K562 (cell line): ENCODE data around the gene CXCL5. TPM values are rescaled to one million over a fixed set of nuclear protein-coding genes. Genes with fewer than 3 reads are reported as not detected.

ENCODE experiments used
- ATAC-seq: fragments of 200-7000 bp; cut with Tn5 transposase; 3 replicates; pipeline ENCODE4 v1.9.1; 2020; ENCODE audit warnings: moderate library complexity
- BruUV-seq: library from RNA; stranded (reverse); fragments of 400-500 nt; replicated peaks from 2 replicates; lab custom pipeline; 2021; lab: Mats Ljungman, UMichigan
- CTCF ChIA-PET: fragments of 300-600 bp; formaldehyde crosslinking; extraction: SDS; loops from one replicate; lab custom pipeline; 2021; ENCODE audit warnings: low intra/inter-chr PET ratio; lab: Yijun Ruan, JAX
- POLR2A ChIA-PET: fragments of 300-600, 350-650 bp; sonication (Branson Sonifier 250); formaldehyde crosslinking; extraction: SDS; loops from one replicate; lab custom pipeline; 2021; ENCODE audit warnings: antibody characterized with exemption, inconsistent platforms; lab: Yijun Ruan, JAX
- DNase-seq, 4 experiments: peaks; one replicate each; pipeline versions ENCODE4 v3.0.0 to v3.0.0-alpha.2; 2011 to 2018; ENCODE audit warnings: low spot score in 3 of 4, mixed read lengths in 3 of 4; ENCODE audit errors: extremely low read depth in 1 of 4
- FAIRE-seq: peaks from 2 replicates; lab custom pipeline; 2011; peaks lifted over from hg19 to GRCh38; lab: Jason Lieb, UNC
- H2AFZ ChIP-seq: 2 replicates; pipeline ENCODE4 v1.6.0; 2011; ENCODE audit warnings: low read depth, low read length, control low read depth, inconsistent platforms
- H3K27ac ChIP-seq: fragments of 200-600 bp; 3 replicates; pipeline ENCODE4 v1.8.0; 2011; ENCODE audit warnings: low read depth, mild to moderate bottlenecking, control low read depth, inconsistent platforms, low read length, moderate library complexity, mixed read lengths; ENCODE audit errors: extremely low read depth
- H3K27me3 ChIP-seq, 2 experiments: fragments of 300-600 bp in 1 of 2; 2 replicates in 1 of 2; 3 replicates in 1 of 2; pipeline versions ENCODE4 v1.6.0 to v1.8.0; 2011; ENCODE audit warnings: inconsistent platforms in 2 of 2, low read length in 2 of 2, mild to moderate bottlenecking in 1 of 2, mixed read lengths in 1 of 2, moderate library complexity in 1 of 2; ENCODE audit not compliant: control insufficient read depth in 2 of 2, insufficient read depth in 2 of 2
- H3K36me3 ChIP-seq: fragments of 300-600 bp; 3 replicates; pipeline ENCODE4 v1.8.0; 2011; ENCODE audit warnings: mild to moderate bottlenecking, low read length, inconsistent platforms; ENCODE audit not compliant: control insufficient read depth, insufficient read depth
- H3K4me1 ChIP-seq, 2 experiments: fragments of 200-600 bp in 1 of 2; replicated peaks in 1 of 2; 2 replicates in 1 of 2; 3 replicates in 1 of 2; pipeline versions ENCODE4 v1.5.1 to v1.8.0; 2011; ENCODE audit warnings: inconsistent platforms in 2 of 2, low read length in 2 of 2, mild to moderate bottlenecking in 1 of 2, mixed read lengths in 1 of 2, moderate library complexity in 1 of 2; ENCODE audit not compliant: control insufficient read depth in 2 of 2, insufficient read depth in 2 of 2
- H3K4me2 ChIP-seq: 2 replicates; pipeline ENCODE4 v1.6.1; 2011; ENCODE audit warnings: low read length, control low read depth, inconsistent platforms, mixed read lengths; ENCODE audit not compliant: insufficient read depth
- H3K4me3 ChIP-seq: fragments of 200-600 bp; sonication (generic), shearing (Covaris generic); 2 replicates; pipeline ENCODE4 v1.5.1; 2016; ENCODE audit warnings: control low read depth, inconsistent platforms
- H3K79me2 ChIP-seq: fragments of 200-600 bp; 3 replicates; pipeline ENCODE4 v1.8.0; 2011; ENCODE audit warnings: low read length, inconsistent platforms; ENCODE audit not compliant: control insufficient read depth, insufficient read depth
- H3K9ac ChIP-seq, 2 experiments: 2 replicates each; pipeline versions ENCODE4 v1.6.0 to v1.6.1; 2011; ENCODE audit warnings: low read depth in 2 of 2, low read length in 2 of 2, control low read depth in 1 of 2, inconsistent platforms in 1 of 2, mild to moderate bottlenecking in 1 of 2, mixed read lengths in 1 of 2; ENCODE audit not compliant: insufficient read depth in 1 of 2
- H3K9me1 ChIP-seq: one replicate; pipeline ENCODE4 v1.6.0; 2011; ENCODE audit warnings: inconsistent platforms, mild to moderate bottlenecking, low read length, moderate library complexity; ENCODE audit not compliant: control insufficient read depth, insufficient read depth
- H3K9me3 ChIP-seq: replicated peaks from 2 replicates; pipeline ENCODE4 v1.5.1; 2011; ENCODE audit warnings: low read depth, low read length, inconsistent platforms; ENCODE audit not compliant: control insufficient read depth, insufficient read depth
- H4K20me1 ChIP-seq: replicated peaks from 2 replicates; pipeline ENCODE4 v1.6.1; 2011; ENCODE audit warnings: low read length, inconsistent platforms, mixed read lengths; ENCODE audit not compliant: control insufficient read depth, insufficient read depth
- GATA2 ChIP-seq: sonication (generic); formaldehyde crosslinking; IDR thresholded peaks from 2 replicates; pipeline ENCODE4 v1.4.0; 2020; ENCODE audit warnings: mild to moderate bottlenecking, missing genetic modification reagents
- HDAC6 ChIP-seq: IDR thresholded peaks from 2 replicates; pipeline ENCODE4 v1.6.1; 2012; ENCODE audit warnings: low read depth, mild to moderate bottlenecking, control low read depth, inconsistent platforms, low read length, moderate library complexity
- ILF3 ChIP-seq: fragments of 450-650 bp; IDR thresholded peaks from 2 replicates; pipeline ENCODE4 v1.6.1; 2018; ENCODE audit warnings: antibody characterized with exemption, mild to moderate bottlenecking, moderate library complexity, borderline replicate concordance
- KLF6 ChIP-seq: fragments of 250-450 bp; sonication (Bioruptor Pico); IDR thresholded peaks from 2 replicates; pipeline ENCODE4 v1.4.0; 2020; ENCODE audit warnings: mild to moderate bottlenecking, moderate library complexity, borderline replicate concordance
- MAZ ChIP-seq, 2 experiments: fragments of 450-650 bp in 1 of 2; sonication (generic) in 1 of 2; formaldehyde crosslinking; IDR thresholded peaks in 1 of 2; conservative IDR thresholded peaks in 1 of 2; 2 replicates each; pipeline versions ENCODE4 v1.4.0 to v1.5.0; 2020; ENCODE audit warnings: mild to moderate bottlenecking in 1 of 2, missing genetic modification reagents in 1 of 2
- POU5F1 ChIP-seq: fragments of 150-350 bp; IDR thresholded peaks from 2 replicates; pipeline ENCODE4 v1.6.1; 2014; ENCODE audit warnings: borderline replicate concordance, low read length, low read depth, mild to moderate bottlenecking; ENCODE audit not compliant: partially characterized antibody
- SMAD3 ChIP-seq: fragments of 450-650 bp; formaldehyde crosslinking; conservative IDR thresholded peaks from 2 replicates; pipeline ENCODE4 v1.4.0; 2020; ENCODE audit warnings: mild to moderate bottlenecking
- SPI1 ChIP-seq: IDR thresholded peaks from 2 replicates; pipeline ENCODE4 v1.6.1; 2011; ENCODE audit warnings: low read depth, low read length, control low read depth, borderline replicate concordance
- SRSF3 ChIP-seq: fragments of 200-400 bp; formaldehyde crosslinking; IDR thresholded peaks from 2 replicates; pipeline ENCODE4 v1.6.1; 2016; ENCODE audit warnings: mild to moderate bottlenecking, low read length, moderate library complexity; ENCODE audit not compliant: insufficient read depth
- ZNF282 ChIP-seq: sonication (generic); formaldehyde crosslinking; IDR thresholded peaks from 2 replicates; pipeline ENCODE4 v1.8.1; 2023; ENCODE audit warnings: missing genetic modification reagents
- ZNF41 ChIP-seq: fragments of 250-450 bp; sonication (Bioruptor Pico); conservative IDR thresholded peaks from 2 replicates; pipeline ENCODE4 v1.4.0; 2020; ENCODE audit warnings: mild to moderate bottlenecking
- WGBS: fragments of 100-300 bp; shearing (Covaris generic); methylation state at CpG from one replicate; pipeline ENCODE4 v1.1.6; 2016; ENCODE audit warnings: low coverage, mixed read lengths; ENCODE audit not compliant: insufficient coverage; ENCODE audit errors: missing lambda C conversion rate; 5-methylcytosine and 5-hydroxymethylcytosine counted together
- in situ Hi-C: fragments of 300-500 bp; cut with MboI; formaldehyde crosslinking; loops from 4 replicates; pipeline ENCODE4 v1.15.0; 2018; ENCODE audit warnings: inconsistent platforms, mixed read lengths
- intact Hi-C: fragments of 100-400 bp; cut with micrococcal nuclease; formaldehyde crosslinking; loops from 2 replicates; pipeline ENCODE4 v1.14.2; 2022
- polyA plus RNA-seq, 8 experiments: library from polyadenylated mRNA; depleted of rRNA in 4 of 8; stranded (reverse) in 5 of 8; unstranded in 3 of 8; fragments of >200 nt; fragmentation: Nextera tagmentation in 2 of 8; fragmentation: Illumina TruSeq in 1 of 8; extraction: Ambion mirVana in 2 of 8; extraction: Trizol in 1 of 8; gene quantifications; 2 replicates each; pipeline versions ENCODE4 v1.2.1 to v1.2.3, GENCODE V29; 2011 to 2014; ENCODE audit warnings: inconsistent platforms in 1 of 8, missing spikeins in 1 of 8
- total RNA-seq, 7 experiments: library from RNA; depleted of rRNA in 6 of 7; stranded (reverse); fragments of >200 nt in 6 of 7; fragmentation: Illumina TruSeq in 2 of 7; extraction: Trizol in 2 of 7; gene quantifications; 2 replicates each; pipeline versions ENCODE4 v1.2.1 to v1.2.3, GENCODE V29; 2011 to 2021; ENCODE audit warnings: low replicate concordance in 1 of 7
- TF ChIP-seq, protein P1 (sequence below): fragments of 250-450 bp; sonication (Bioruptor Pico); IDR thresholded peaks from 2 replicates; pipeline ENCODE4 v1.8.0; 2021; ENCODE audit warnings: moderate library complexity, mild to moderate bottlenecking, inconsistent platforms
- TF ChIP-seq, protein P2 (sequence below): fragments of 250-450 bp; sonication (Bioruptor Pico); IDR thresholded peaks from 2 replicates; pipeline ENCODE4 v1.8.0; 2021; ENCODE audit warnings: borderline replicate concordance, mild to moderate bottlenecking, moderate library complexity; ENCODE audit not compliant: poor library complexity, severe bottlenecking

CXCL5 gene
- total and polyA plus RNA-seq, 9 of the 15 experiments (the other 6 are each of a cell fraction or from before 2014, with no cell fraction given) = not detected

DNA sequence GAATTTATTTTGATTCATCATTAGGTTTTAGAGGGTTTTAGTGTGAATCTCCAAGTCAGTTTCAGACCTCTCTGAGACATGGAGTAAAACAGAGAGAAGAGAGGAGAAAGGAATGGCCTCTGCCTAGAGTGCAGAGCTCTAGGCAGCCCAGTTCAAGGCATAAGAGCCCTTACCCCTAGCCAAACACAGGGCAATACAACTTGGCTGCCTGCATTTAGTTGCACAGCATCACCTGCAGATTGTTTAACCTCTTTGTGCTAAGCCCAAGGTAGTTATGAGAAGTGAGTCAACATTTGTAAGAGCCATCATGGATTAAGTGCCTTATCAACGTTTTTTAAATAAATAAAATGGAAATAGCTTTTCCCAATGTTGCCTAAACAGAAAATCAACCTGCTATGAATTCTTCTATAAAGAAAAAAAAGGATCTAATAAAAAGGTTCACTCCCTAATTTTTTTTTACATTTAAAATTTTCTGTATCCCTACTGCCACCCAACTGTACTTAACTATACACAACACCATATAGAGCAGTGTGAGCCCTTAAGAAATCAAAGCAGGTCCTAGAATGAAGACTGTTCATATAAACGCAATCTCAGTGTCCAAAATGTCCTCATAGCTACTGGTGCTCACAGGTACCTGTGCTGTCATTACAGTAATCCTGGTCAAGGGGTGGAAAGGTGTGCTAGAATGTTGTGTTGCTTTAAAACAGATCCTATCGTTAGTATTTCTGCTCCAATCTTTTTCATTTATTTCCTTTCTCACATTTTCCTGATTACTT is 52.6 kb downstream of the CXCL5 start:
- H3K4me3 ChIP-seq = no peak overlapping the region
- no peak overlapping the region for H3K4me2 ChIP-seq
- no peaks in the 10 kb centered on the region for H3K9me1 ChIP-seq
- H3K27ac ChIP-seq = no peak overlapping the region
- 28% methylated on average over 3 of the region's 3 CpGs for WGBS
- BruUV-seq = no TSS peak
- no peaks in the 10 kb centered on the region for H3K36me3 ChIP-seq
- H3K9me3 ChIP-seq = no peaks in the 10 kb centered on the region
- CTCF ChIA-PET = no interaction called here
- H3K4me1 ChIP-seq = peaks cover 0 to 7% of the 10 kb centered on the region in 2 experiments; a peak in 3 of 5 replicates
- H4K20me1 ChIP-seq = no peaks in the 10 kb centered on the region
- H2AFZ ChIP-seq = no peak overlapping the region
- H3K79me2 ChIP-seq = no peaks in the 10 kb centered on the region
- intact Hi-C loops (no loop called here), in situ Hi-C loops (no loop called here)
- POLR2A ChIA-PET = interaction anchor here (0.7 kb wide), 1 partner anchor 10 kb away, joined by 3 read pairs; no protein-coding TSS in a partner anchor
- TF ChIP-seq HDAC6 = no peak
- no peak for TF ChIP-seq MAZ (CRISPR knock-in tag; conservative IDR thresholded peaks at IDR 0.05 in 1 of 2, IDR thresholded peaks at IDR 0.05 in 1 of 2)
- no peak for TF ChIP-seq GATA2 (CRISPR knock-in tag)
- no peak for TF ChIP-seq POU5F1
- TF ChIP-seq, protein P1, sequence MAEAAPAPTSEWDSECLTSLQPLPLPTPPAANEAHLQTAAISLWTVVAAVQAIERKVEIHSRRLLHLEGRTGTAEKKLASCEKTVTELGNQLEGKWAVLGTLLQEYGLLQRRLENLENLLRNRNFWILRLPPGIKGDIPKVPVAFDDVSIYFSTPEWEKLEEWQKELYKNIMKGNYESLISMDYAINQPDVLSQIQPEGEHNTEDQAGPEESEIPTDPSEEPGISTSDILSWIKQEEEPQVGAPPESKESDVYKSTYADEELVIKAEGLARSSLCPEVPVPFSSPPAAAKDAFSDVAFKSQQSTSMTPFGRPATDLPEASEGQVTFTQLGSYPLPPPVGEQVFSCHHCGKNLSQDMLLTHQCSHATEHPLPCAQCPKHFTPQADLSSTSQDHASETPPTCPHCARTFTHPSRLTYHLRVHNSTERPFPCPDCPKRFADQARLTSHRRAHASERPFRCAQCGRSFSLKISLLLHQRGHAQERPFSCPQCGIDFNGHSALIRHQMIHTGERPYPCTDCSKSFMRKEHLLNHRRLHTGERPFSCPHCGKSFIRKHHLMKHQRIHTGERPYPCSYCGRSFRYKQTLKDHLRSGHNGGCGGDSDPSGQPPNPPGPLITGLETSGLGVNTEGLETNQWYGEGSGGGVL (CRISPR knock-in tag) = no peak
- no peak for TF ChIP-seq SMAD3
- TF ChIP-seq SRSF3 = no peak
- no peak for TF ChIP-seq SPI1
- TF ChIP-seq KLF6 = no peak
- TF ChIP-seq ZNF282 = no peak
- no peak for TF ChIP-seq ZNF41
- no peak for TF ChIP-seq ILF3
- TF ChIP-seq, protein P2, sequence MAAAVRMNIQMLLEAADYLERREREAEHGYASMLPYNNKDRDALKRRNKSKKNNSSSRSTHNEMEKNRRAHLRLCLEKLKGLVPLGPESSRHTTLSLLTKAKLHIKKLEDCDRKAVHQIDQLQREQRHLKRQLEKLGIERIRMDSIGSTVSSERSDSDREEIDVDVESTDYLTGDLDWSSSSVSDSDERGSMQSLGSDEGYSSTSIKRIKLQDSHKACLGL = no peak
- FAIRE-seq (no peak), DNase-seq (no peak), ATAC-seq (no peak)
- H3K27me3 ChIP-seq = no peaks in the 10 kb centered on the region
- no peak overlapping the region for H3K9ac ChIP-seq
